NCI-H2171 treated with DMSO at 0.1 percent for 48 hours (cell line): ENCODE data around the gene ITPK1.

Source experiments
- DNase-seq: peaks from one replicate; lab custom pipeline; 2025; lab: John Stamatoyannopoulos, UW

Gene ITPK1

GRCh38 chr14:92988786-92989755 is 126.7 kb downstream of the ITPK1 start:
- DNase-seq = peak; percentile 97

DNA sequence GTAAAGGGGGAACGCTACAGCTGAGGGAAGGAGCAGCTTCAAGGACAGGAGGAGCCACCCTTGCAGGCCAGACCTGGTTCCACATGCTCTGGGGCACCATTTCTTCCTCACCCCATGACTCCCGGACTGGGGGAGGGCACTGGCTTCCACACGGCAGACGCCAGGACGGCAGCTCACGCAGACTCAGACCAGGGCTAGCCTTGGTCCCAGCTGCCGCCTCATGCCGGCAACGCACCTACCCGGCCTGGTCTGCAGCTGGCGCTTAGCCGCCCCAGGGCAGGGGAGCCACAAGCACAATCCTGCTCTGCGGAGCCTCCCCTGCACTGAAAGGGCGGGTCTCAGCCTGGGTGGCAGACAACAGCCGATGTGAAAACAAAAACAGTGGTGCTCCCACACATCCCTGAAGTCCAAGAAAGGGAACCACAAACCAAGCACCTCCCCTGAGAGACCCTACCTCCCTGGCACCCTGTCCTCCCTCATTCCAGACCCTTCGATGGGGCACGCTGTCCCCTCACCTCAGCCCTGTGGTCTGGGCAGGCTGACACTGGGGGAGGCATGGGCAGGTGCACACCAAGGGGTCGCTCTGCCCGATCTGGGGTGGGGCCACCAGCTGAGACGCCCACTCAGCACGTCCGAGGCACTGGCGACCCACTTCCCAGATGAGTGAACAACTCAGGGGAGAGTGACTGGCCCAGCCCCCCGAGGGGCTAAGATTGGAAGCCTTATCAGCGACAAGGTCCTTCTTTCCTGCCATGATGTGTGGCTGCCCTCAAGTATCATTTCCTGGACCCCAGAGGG is 127.8 kb downstream of the ITPK1 start:
- DNase-seq = no peak

DNA sequence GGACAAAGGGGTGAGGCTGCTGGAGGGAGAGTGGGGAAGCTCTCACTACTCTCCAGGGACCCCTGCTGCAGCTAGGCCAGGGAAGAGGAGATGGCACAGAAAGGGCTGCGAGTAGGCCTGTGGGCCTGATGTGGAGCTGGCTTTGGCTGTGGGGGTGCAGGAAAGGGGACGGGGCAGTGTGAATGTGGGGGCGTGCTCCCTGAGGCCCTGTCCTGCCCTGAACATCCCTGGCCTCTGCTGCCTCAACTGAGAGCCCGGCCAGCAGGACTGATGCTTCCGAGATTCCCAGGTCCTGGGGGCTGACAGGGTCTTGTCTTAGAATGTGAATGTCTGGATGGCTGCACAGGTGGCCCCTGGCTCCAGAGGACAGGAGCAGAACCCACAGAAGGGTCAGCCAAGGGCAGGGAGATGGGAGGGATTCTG is 128.6 kb downstream of the ITPK1 start:
- no peak for DNase-seq

DNA sequence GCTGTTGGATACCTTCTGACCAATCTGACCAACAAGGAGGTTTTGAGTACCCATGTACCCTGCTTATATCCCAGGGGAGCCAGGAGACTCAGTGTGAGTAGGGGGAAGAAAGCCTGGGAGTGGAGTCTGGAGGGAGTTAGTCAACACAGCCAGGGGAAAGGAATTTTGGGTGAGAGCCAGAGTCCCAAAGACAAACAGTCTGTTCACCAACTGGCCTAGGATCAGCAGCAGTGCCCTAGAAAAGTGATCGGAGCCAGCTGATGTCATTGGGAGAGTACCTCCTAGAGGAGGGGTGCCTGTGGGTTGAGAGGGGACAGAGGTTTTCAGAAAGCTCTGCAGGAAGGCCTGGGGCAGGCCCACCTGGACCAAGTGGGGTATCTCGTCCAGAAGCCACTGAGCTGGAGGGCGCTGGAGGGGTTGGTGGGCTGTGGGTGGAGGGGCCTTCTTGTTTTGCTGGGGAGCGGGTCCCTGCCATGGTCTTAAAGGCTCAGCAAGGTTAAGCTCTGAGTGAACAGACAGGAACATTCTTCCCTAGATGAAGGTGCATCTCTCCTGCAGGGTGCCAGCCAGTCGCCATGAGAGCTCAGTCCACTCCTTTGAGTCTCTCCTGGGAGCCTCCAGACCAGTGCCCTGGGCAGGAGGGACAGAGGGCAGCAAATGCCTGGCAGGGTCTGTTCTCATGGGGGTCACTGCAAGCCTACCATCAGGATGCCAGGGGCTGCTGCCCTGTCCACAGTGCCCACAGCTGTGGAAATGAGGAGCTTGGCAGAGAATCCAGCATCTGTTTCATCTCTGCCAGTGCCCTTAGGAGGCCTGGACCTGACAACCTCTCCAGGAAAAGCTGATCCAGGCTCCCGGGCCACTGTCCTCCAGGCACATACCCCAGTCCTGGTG is 129.2 kb downstream of the ITPK1 start:
- peak; percentile 83 for DNase-seq

DNA sequence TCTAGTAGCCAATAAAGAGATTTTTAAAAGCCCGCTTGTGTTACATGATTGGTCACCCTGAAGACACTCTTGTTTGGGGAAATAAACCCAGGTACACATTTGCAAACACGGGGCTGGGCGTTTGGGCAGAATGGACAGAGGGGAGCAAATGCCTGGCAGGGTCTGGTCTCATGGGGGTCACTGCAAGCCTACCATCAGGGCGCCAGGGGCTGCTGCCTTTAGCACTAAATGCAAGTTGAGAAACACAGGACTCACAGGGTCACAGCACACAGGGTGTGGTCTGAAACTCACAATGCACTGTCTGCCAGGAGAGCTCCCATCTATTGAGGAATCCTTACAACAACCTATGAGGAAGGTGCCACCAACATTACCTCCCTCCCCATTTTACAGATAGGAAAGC is 130.2 kb downstream of the ITPK1 start:
- DNase-seq = no peak

DNA sequence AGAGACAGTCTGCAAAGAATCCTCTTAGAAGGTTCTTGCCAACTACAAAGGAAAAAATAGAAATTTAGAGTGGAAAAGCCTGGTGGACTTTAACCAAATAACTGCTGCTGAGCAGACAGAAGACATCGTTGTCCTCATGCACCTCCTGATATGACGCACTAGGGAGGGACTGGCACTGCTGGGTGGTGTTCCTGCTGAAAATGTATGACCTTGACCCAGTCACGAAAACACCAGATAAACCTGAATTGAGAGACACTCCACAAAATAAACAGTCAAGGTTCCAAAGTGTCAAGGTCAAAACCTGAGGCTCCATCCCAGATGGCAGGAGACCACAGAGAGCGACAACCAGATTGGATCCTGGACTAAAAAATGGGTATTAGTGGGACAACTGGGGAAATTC is 130.8 kb downstream of the ITPK1 start:
- DNase-seq = no peak

DNA sequence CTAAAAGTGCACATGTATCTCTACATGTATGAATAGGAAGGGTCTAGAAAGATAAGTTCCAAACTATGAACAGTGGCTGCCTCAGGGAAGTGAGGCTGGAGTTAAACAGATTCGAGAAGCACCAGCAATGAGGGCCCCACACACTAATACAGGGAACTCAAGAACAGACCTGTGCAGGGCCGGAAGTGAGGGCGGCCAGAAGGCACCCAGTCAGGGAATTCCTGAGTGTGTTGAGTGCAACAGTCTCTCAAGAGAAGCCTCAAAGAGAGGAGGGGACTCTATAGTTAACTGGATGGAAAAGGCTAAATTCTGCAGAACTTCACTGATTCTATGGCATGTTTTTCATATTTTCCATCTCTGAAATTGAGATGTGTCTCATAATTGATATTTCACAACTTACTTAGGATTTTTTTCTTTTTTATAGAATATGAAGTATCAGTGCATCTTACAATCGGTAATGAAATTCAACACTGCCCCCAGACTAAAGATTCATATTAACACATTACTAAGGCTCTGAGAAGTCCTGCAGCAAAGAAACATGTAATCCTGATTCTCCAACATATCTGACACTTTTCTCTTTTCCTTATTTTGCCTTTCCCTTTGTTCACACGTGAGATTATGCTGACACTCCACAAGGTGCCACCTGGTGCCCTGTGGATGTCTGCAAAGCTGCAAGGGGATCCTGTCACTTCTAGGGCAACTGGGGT is 131.5 kb downstream of the ITPK1 start:
- DNase-seq = no peak

DNA sequence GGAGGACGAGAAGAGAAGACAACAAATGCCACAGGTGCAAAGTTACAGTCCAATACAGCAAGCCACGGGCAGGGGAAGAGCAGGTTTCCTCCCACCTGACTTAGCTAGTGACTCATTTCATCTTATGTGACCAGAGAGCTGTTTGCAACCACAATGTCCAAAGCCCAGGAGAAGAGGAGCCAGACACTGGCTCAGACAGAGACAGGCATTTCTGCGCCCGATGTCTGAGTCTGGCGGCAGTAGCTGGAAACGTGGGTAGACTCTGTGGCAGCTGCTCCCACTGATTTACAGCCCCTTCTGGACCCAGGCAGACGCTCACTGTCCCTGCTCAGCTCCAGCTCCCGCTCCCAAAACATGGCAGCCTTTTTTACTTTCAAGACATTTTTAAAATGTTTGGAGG is 132.8 kb downstream of the ITPK1 start:
- DNase-seq = no peak

DNA sequence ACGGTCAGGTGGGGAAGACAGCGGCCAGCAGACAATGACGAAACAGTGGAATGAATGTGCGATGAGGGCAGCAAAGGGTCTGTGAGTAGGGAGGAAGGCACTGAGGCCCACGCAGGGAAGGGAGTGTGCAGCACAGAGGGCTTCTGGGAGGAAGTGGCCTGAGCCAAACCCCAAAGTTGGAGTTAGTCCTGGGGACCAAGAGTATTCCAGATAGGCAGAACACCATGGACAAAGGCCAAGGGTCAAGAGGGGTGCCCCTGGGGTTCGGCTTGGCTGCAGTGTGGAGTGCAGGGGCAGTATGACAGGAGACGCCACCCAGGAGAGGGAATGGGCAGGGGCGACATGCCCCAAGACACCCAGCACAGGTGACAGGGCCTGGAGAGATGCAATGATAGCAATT is 134.0 kb downstream of the ITPK1 start:
- no peak for DNase-seq

GRCh38 chr14:92980866-92981265 is 134.9 kb downstream of the ITPK1 start:
- no peak for DNase-seq

DNA sequence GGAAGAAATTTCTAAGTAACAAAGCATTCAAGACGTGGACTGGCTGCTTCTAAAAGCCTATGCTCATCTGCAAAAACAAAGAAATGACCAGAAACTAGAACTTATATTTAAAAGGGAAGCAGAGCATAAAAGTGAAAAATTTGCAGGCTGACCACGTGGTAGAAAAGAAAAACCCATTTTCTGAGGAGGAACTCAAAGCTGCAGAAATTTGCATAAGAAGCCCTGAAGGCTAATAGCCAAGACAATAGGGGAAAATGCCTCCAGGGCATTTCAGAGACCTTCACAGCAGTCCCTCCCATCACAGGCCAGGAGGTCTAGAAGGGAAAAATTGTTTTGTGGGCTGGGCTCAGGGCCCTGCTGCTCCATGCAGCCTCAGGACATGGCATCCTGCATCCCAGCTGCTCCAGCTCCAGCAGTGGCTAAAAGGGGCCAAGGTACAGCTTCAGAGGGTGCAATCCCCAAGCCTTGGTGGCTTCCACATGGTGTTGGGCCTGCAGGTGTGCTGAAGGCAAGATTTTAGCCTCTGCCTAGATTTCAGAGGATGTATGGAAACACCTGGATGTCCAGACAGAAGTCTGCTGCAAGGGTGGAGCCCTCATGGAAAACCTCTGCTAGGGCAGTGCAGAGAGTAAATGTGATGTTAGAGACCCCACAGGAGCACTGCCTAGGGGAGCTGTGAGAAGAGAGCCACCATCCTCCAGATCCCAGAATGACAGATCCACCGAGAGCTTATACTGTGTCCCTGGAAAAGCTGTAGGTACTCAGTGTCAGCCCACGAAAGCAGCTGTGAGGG is 137.3 kb downstream of the ITPK1 start:
- no peak for DNase-seq

- DNase-seq = no peak
Observed at GRCh38 chr14:92976268-92976667, 139.5 kb downstream of the ITPK1 start.

DNA sequence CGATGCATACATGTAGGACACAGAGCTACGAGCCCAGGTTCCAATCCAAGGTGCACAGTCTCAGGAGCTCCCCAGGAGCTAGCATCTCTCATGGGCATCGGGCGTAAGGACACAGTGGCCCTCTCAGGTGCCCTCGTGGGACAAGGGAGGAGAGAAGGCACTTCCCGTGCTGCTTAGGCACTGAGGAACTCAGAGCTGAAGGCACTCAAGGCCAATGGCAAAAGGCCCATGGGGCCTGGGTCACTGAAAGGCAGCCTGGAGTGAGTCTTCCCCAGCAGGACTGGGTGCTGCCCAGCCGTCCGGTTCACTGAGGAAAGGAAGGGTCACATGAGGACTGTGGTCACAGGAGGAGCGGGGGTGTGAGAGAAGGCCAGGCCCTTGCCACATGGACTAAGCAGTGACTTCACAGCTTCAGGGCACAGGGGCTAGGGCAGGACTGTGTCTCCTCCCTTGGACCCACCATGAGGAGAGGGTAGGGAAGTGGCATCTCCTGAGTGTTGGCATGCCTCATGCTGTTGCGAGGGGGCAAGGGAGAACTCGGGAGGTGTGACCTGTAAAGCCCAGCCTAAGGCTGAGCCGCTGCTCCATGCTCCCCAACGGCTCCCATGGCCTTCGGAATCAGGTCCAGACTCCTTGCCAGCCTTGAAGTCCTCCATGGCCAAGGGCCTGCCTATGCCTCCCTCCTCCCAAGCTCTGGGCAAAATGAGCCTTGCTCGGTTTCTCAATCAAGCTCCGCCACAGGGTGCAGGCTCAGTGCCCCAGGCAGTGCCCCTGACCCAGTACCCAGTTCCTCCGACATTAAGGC is 141.0 kb downstream of the ITPK1 start:
- DNase-seq = no peak

DNA sequence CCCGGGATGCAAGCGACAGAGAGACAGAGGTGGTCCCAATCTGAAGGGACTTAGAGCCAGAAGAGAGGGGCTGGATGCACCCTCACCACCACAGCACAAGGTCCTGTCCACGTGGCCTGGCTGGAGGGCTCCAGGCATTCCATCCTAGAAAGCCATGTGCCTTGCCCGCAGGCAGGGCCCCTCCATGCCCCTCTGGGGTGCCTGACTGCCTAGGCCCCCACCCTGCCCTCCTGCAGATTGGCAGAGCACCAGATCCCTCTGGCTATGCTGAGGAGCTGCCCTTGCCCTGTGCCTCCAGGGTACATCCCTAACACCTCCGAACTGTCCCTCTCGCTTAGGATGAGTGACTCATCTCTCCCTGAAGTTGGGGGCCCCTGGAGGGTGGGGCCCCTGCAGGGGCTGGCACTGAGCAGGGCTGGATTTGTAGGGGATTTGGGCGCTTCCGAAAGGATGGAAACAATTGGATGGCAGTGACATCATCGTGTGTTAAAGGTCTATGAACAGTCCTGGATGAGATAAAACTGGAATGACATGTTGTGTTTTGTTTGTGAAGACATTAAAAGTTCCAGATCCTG is 141.8 kb downstream of the ITPK1 start:
- DNase-seq = no peak

DNA sequence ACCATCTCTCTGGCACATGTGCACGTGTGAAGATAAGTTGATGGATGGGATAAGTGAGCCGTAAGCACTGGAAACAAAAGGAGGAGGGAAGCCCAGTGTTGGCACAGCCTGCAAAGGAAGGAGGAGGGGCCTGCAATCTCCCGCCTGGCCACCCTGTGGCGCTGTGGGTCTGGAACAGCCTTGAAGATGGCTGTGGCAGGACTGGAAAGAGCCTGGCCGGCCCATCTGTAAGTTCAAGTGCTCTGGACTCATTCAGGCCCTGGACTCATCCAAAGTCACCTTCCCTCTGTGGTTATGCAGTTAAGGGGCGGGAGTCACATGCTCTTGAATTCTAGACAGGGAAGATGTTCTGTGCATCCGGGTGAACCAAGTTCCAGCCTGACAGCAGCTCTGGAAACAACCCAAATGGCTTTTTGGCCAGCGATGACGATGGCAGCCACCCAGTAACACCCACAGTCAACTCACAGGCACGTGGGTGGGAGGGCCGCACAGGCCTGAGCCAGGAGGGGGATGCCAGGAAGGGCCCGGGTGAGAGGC is 142.4 kb downstream of the ITPK1 start:
- peak; percentile 65 for DNase-seq

DNA sequence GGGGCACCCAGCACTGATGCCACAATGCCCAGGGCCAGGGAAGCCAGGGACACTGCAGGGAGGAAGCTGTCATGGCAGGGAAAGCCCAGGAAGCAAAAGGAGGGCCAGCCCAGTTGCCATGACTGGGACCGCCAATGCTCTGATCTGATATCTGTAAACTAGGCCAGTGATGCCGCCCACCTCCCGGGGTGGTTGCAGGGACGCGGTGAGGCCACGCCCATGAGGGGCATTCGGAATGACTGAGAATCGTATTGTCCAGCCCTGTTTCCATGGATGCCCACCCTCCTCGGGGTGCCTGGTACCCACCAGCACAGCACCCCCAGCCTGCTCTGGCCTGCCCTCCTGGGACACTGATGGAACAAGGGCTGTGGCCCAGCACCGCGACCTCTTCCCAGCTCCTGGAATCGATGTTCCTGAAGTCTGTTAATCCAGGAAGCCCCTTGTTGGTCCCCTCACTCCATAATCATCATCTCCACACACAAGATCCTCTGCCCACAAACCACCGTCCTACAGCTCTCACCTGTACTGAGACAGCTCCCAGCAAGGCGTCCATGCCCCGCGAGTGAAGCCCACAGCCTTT is 144.0 kb downstream of the ITPK1 start:
- DNase-seq = no peak

- no peak for DNase-seq
Observed at GRCh38 chr14:92970271-92970670, 145.5 kb downstream of the ITPK1 start.

GRCh38 chr14:92969871-92970270 is 145.9 kb downstream of the ITPK1 start:
- DNase-seq = no peak

DNA sequence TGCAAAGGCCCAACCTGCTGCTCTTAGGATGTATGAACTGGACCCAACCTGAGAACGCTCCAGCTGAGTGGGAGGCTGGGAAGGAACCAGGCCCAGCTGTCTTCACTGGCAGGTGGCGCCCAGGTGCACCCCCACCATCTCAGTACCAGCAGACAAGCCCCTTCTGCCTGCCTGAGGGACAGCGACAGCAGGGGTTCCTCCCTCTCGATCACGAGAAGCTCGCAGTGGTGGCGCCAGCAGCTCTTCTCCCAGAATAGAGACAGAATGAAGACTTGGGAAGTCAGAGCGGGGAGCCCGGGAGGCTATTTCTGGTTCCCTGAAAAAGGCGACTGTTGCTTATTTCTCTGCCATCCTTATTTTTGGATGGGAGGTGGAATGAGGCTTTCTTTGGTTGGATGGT is 146.3 kb downstream of the ITPK1 start:
- peak; percentile 46 for DNase-seq
